GM19438 (cell line): ENCODE results near the gene R3HDML.

Experiments used
- ATAC-seq: cut with Tn5 transposase; IDR thresholded peaks from one replicate; pipeline ENCODE4 v1.9.1; 2021; ENCODE audit warnings: low read depth; ENCODE audit not compliant: unreplicated experiment

The R3HDML gene

DNA sequence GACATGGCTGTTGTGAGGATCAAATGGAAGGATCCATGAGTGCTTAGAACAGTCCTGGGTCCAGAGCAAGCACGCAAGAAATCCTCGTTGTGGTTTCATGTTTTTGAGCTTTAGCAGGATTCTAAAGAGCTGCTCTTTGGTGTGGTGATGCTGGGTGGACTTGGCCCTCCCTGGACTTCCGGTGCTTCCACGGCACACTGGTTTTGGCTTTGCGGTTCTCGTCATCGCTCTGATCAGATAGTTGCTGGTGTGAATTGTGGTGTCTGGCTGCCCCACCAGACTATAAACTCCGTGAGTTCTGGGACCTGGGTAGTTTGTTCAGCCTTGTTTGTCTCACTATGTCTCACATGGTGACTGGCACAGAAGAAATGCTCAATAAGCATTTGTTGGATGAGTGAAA lies 21.9 kb downstream of the R3HDML start:
- ATAC-seq: no peak

DNA sequence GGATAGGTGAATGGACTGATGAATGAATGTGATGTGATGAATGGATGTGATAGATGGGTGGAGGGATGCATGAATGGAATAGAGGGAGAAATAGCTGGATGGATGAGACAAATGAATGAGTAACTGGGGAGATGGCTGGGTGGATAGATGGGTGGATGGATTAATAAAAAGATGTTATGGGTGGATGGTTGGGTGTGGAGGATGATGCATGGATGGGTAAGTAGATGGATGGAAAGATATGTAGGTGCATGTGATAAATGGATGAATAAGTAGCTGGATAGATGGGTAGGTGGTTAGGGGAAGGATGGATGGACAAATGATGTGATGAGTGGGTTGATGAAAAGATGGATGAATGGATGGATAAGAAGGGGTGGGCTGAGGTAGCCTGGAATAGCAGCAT lies 23.4 kb downstream of the R3HDML start:
- no peak for ATAC-seq

GRCh38 chr20:44361021-44361420 lies 24.2 kb downstream of the R3HDML start:
- no peak for ATAC-seq

- no peak for ATAC-seq
Observed at GRCh38 chr20:44362466-44362940, 25.7 kb downstream of the R3HDML start.

DNA sequence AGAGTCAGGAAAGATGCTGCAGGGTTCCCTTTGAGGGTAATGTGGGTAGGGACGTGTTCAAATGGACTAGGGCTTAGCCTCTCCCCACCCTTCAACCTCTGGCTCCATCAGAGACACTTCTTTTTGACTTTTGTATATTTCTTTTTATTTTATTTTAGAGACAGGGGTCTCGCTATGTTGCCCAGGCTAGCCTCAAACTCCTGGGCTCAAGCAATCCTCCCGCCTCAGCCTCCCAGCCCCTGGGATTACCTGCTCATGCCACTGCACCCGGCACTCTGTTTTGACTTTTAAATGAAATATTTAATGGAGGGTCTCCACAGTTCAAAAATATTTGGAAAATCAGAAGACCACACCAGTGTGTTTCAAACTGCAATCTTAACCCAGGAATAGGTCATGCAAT lies 27.2 kb downstream of the R3HDML start:
- ATAC-seq: no peak

- ATAC-seq: no peak
Observed at GRCh38 chr20:44364780-44365179, 27.9 kb downstream of the R3HDML start.

DNA sequence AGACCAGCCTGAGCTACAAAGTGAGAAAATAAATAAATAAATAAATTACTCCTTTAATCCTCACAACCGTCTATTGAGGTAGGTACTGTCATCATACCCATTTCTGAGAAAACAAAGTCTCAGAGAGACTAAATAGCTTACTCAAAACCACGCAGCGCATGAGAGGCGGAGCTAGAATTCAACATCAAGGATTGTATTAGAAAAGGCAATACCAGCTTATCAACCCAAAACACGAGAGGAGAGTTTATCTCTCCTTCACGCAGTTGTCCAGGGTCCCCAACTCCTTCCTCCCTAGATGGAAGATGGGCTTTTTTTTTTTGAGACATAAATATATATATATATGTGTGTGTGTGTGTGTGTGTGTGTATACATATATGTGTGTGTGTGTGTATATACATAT lies 30.9 kb downstream of the R3HDML start:
- ATAC-seq: no peak

DNA sequence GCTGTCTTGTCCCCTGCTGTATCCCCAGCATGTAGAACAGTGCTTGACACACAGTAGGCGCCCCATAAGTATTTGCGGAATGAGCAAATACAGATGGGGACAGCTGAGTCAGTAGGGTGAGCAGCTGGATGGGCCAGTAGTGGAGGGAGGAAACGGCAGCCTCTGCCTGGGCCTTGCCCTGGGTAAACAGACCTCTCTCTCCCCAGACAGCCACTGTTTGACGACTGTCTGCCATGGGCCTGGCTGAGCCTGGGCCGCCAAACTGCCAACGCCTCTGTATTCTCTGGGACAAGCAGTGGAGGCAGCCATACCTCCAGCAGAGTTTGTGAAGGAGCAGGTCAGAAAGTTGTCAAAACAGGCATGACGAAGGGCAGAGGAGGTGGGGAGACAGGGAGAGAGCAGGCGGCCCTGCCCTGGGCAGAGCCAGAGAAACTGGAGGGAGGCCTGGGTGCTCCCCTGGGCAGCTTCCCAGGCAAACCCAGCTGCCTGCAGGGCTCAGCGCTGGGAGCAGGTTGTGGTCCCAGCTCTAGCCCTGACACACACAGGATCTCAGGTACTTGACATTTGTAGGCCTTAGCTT lies 33.9 kb downstream of the R3HDML start:
- ATAC-seq: no peak

- ATAC-seq: no peak
Observed at GRCh38 chr20:44382641-44383040, 45.8 kb downstream of the R3HDML start.

- ATAC-seq: no peak
Observed at GRCh38 chr20:44384423-44385027, 47.7 kb downstream of the R3HDML start.

GRCh38 chr20:44388466-44389023 lies 51.7 kb downstream of the R3HDML start:
- no peak for ATAC-seq

DNA sequence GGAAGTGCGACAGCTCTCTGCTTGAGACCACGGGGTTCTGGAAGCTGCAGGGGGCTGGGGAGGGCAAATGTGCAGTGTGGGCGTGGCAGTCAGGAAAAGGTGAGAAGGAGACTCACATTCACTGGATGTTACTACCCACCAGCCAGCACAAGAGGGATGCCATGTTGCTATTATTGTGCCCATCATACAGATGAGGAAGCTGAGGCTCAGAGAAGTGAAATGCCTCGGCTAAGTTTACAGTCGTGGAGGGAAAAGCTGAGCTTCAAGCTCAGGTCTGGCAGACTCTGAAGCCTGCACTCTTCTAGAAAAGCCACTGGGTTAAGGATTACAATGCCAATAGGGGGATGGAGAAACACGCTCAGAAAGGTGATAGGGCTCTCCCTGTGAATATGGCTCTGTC lies 53.0 kb downstream of the R3HDML start:
- ATAC-seq: no peak

DNA sequence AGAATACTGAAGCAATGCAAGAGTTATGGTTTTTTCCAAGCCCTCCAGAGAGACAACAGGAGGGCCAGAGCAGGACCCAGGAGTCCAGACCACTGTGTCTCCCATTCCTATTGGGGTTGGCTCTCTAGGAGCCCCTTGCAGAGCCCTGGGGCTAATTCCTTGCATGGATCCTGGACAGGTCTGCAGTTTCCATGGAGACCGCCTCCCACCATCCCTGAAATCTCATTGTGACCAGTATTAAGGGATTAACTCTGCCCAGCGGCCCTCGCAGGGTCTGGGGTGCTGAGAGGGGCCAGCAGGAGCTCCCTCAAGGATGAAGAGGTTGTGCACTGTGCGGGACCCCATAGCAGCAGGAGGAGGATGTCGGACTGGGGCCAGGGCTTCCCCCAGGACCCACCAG lies 53.4 kb downstream of the R3HDML start:
- no peak for ATAC-seq

- no peak for ATAC-seq
Observed at GRCh38 chr20:44392088-44392775, 55.4 kb downstream of the R3HDML start.

- ATAC-seq: no peak
Observed at GRCh38 chr20:44392776-44393607, 56.1 kb downstream of the R3HDML start.

- ATAC-seq: no peak
Observed at GRCh38 chr20:44393608-44394451, 57.0 kb downstream of the R3HDML start.

- ATAC-seq: no peak
Observed at GRCh38 chr20:44394452-44394701, 57.5 kb downstream of the R3HDML start.

DNA sequence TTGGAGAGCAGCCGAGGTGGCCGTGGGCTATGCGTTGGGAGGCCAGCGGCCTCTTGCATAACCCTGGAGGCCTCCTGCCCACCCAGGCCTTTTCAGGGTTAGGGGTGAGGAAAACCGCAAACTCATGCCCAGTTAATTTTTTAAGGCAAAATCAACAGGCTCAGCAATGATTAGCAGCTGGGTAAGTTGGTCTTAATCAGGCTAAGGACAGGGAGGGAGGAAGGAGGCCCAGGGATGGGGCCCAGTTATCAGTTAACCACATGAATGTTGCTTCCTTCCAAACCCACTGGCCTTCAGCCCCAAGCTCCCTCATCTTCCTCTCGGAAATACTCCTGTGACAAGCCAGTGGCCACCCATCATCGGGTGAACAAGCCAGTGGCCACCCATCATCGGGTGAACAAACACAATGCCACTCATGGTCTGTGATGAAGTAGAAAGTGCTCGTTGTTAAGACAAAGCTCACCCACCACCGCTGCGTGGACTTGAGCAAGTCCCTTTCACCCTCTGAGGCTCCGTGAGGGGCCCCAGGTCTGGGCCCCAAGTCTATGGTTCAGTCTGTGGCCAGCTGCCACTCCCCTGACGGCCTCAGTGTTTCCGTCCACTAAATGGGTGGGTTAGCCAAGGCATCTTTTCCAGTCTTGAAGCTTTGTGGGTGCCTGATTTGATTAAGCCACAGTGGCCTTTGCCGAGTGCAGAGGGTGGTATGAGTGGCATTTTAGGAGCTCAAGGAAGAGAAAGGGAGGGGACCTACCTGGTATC lies 58.0 kb downstream of the R3HDML start:
- ATAC-seq: no peak

DNA sequence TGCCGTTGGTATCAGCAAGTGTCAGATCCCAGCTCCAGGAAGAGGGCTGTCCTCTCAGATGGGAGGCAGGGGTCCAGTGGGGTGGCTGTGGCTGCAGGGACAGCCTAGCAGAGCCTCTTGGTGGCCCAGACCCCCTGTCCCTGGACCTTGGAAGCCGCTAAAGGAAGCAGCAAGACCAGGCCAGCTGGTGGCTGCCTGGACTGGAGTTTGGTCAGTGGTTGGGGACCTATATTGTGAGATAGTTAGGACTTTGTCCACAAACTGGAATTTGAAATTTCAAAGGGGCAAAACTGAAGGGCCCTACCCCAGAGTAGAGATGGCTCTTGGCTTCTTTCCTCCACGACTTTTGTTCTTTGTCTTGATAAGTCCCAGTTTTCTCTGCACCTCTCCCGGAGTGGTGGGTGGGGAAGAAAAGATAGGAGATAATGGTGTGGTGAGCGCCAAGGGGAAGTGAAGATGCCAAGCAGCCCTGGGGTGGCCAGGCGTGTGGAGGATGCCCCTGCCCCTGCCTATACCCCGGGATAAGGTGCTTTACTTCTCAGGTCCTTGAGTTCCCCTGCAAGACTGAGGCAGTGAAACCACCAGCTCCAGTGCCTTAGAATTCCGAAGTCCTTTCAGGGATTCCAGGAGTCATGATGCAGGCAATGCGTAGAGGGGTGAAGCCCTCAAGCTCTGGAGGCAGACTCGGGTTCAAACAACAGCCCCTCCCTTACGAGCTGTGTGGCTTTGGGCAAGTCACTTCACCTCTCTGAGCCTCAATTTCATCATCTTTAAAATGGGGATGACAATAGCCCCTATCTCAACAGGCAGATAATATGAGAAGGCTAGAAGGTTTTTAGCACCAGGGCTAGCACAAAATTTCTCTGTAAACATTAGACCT lies 58.9 kb downstream of the R3HDML start:
- no peak for ATAC-seq
